Heart left ventricle (tissue), 13 donors: ENCODE results near the gene C2orf81.

Source experiments
- CTCF ChIP-seq, 12 donors: fragments of 200-600 bp; sonication (generic) in 4 of 12; IDR thresholded peaks; one replicate each; pipeline versions ENCODE4 v1.5.0 to v1.8.0; 2018 to 2022; ENCODE audit warnings: antibody characterized with exemption in 12 of 12, mild to moderate bottlenecking in 5 of 12
- POLR2A ChIP-seq, 2 donors: fragments of 450-650 bp; IDR thresholded peaks; one replicate each; pipeline ENCODE4 v1.6.1; 2017; ENCODE audit warnings: antibody characterized with exemption in 2 of 2, mild to moderate bottlenecking in 2 of 2, moderate library complexity in 2 of 2
- donor health status: ischemic (EF 13 %, LVEDD 7.1; RV severe dilation, severe dysfunction).
- donor health status: DM: no; HTN: yes; CAD: no.
- donor health status: DM: no; HTN: no; CAD: no.
- donor health status: ischemic (EF 25% LVEDD 6.9; RV normal size, moderate dysfunction).
- donor health status: ischemic (EF 25% LVEDD 5.7; RV mildly dilated, moderate dysfunction).
- donor health status: ischemic (EF 35%, LVEDD 5.7; RV mildly dilated, moderate dysfunction).
- donor health status: nonischemic (EF 11% LVEDD 7.7; RV severe dilation, severe dysfunction).
- donor health status: DM: yes; HTN: yes; CAD: no.
- donor health status: PGD.
- donor health status: ischemic (EF 29% LVEDD 5.4; RV normal size, mild dysfunction).
- donor health status: nonischemic (EF 23%, LVEDD 6.1; RV moderate dilation, normal function).

GRCh38 chr2:74428675-74429074 lies 7.3 kb upstream of the C2orf81 start:
- TF ChIP-seq CTCF (IDR thresholded peaks at IDR 0.05): no peak
- no peak for TF ChIP-seq POLR2A (IDR thresholded peaks at IDR 0.05)
